Posterior cingulate gyrus (tissue), 11 donors: Measurements from ENCODE around the gene KIAA0753.
"Not testable (repeated sequence)": the region's sequence is repeated elsewhere in the genome, so short reads cannot be mapped to it uniquely, and the experiment has no call there.

Source experiments
- DNase-seq, 10 donors: peaks; one replicate each; pipeline versions ENCODE4 v3.0.0 to v3.0.0-alpha.2; 2020 to 2021; ENCODE audit warnings: mixed read lengths in 3 of 10
- intact Hi-C: fragments of 100-400 bp; cut with DNase I; formaldehyde crosslinking; loops from one replicate; pipeline ENCODE4 v1.15.1; 2023

Gene KIAA0753

DNA sequence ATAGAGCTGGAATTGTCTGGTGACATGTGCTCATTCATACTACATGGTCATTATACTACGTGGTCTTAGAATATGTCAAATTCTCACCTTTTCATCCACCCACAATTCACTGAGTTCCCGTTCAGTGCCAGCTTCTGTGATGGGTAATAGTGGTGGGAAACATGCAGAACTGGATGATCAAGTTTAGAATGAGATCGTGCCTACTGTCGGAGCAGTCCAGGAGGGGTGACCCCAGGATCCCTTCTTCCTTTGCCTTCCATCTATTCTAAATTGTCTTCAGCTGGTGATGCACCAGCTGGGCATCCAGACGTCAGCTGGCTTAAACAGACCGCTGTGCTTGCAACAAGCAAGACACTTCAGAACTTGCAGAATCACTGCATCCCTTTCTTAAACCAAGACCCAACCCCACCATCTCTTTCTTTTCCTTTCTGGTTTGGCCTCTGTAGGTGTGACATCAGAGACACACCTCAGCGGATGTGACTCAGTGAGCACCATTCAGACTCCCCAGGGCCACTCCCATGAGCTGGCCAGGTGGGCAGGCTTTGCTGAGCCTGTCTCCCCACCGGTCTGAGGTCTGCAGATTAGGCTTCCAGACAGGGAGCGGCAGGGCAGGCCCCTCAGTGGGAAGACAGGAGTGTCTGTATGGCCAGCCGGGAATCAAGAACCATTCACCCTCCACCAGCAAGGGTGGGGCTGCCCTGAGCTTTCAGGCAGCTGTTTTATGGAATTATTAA lies 29.1 kb upstream of the KIAA0753 start:
- peak in 2 of 10 donors; percentile 13 to 55 for DNase-seq
- intact Hi-C loops, result loop anchor here (10.0 kb wide), 1 partner anchor 165 kb away; the partner anchor contains the start of gene TEKT1

DNA sequence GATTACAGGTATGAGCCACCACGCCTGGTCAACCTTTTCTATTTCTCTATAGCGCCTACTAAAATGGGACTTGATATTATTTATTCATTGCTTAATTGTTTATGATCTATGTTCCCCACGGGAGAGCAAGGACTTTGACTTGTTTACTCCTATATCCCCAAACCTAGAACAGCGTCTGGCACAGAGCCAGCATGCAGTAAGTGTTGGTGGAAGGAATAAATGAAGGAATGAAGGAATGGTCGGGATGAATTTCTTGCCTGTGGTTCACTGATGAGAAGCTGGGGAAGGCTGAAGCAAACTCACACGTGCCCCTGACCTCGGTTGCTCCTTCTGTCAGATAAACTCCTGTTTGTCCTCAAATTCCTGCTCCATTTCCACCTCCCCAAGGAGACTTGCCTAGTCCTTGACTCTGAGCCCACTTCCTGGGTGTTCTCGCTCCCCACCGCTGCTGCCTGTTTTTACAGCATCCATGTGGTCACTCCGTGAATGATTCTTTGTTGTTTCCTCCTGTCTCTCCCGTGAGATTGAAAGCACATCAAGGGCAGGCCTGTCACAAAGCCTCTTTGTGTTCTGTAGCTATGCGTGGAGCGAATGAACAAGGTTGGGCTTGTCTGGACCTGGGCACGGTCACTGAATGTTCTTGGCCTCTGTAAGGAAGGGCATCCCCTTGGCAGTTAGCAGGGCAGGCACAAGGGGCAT lies 28.4 kb upstream of the KIAA0753 start:
- intact Hi-C loops, result loop anchor here (10.0 kb wide), 1 partner anchor 166 kb away; the partner anchor contains the start of gene TEKT1
- DNase-seq, result peak in 2 of 10 donors; percentile 39 to 56

- peak in 1 of 10 donors; percentile 66 for DNase-seq
- intact Hi-C loops, result loop anchor here (10.0 kb wide), 1 partner anchor 167 kb away; the partner anchor contains the start of gene TEKT1
Observed at GRCh38 chr17:6668219-6668618, 27.7 kb upstream of the KIAA0753 start.

DNA sequence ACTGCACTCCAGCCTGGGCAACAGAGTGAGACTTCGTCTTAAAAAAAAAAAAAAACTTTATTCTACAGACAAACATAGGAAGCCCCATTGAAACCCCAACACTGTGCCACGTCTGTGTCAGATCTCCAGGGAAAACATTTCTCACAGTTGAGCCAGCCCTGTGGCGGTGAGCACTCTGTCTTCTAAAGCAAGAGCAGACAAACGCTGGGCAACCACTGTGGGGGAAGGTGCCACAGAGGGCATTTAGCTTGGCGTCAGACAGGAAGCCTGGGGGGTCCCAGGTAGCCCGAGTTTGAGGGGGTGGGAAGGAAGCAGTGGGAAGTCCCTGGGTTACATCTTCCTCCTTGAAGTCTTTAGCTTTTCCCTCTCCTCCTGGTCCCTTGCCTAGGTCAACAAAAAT lies 27.0 kb upstream of the KIAA0753 start:
- intact Hi-C loops, result loop anchor here (2.0 to 10.0 kb wide), 2 partner anchors 167 to 337 kb away; partner anchors contain the start of gene TEKT1

GRCh38 chr17:6666557-6666956 lies 26.0 kb upstream of the KIAA0753 start:
- DNase-seq, result no peak

More for the DNA sequence above, 27.0 kb upstream of the KIAA0753 start:
- DNase-seq, result peak in 2 of 10 donors; percentile 23 to 64

DNA sequence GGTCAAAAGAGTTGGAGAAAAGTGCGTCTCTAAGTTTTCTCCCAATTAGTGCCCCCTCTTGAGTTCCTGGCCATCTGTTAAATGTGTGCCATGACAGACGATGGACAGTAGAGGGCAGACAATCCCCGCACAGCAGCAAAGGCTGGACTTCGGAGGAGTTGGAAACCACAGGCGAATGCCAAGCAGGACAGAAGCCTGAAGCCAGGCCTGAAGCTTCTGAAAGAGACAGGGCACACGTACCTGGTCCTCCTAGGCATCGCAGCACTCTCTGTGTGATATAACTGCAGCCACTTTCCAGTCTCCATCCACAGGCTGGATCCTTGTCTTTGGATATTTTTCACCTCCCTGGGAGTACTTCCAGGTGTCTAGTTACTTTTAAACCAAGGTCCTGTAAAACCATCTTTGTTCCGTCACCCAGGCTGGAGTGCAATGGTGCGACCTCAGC lies 25.6 kb upstream of the KIAA0753 start:
- DNase-seq, result peak; percentile 59 to 96 (median 77)
- intact Hi-C loops, result loop anchor here (2.0 to 10.0 kb wide), 2 partner anchors 169 to 339 kb away; partner anchors contain the start of gene TEKT1

More at GRCh38 chr17:6666557-6666956, 26.0 kb upstream of the KIAA0753 start:
- intact Hi-C loops, result loop anchor here (2.0 to 10.0 kb wide), 2 partner anchors 168 to 338 kb away; partner anchors contain the start of gene TEKT1

DNA sequence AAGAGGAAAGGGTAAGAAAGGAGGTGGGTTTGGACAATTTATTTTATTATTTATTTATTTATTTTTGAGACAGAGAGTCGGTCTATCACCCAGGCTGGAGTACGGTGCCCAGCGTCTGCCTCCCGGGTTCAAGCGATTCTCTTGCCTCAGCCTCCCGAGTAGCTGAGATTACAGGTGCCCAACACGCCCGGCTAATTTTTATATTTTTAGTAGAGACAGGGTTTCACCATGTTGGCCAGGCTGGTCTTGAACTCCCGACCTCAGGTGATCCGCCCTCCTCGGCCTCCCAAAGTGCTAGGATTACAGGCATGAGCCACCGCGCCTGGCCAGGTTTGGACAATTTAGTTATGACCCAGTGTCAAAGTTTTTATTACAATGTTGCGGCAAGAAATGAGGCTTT lies 22.7 kb upstream of the KIAA0753 start:
- DNase-seq, result peak in 2 of 10 donors; percentile 30 to 53
- intact Hi-C loops, result loop anchor here (10.0 kb wide), 1 partner anchor 172 kb away; the partner anchor contains the start of gene TEKT1

DNA sequence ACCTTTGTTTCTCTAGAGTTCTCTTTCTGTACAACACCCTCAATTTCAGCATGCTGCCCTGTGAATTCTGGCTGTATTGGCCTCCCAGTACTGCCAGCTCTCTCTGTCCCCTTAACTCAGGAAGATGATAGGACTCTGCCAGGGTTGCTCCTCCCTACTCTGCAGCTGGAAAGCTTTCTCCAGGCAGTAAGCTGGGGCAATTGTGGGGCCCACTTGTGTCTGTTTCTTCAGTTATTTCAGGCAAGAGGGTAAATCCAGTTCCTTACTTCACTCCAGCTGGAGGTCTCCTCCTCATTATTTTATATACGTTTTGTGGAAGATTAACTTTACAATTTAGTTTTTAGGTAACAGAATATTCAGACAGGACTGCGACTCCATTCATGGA lies 20.9 kb upstream of the KIAA0753 start:
- DNase-seq, result peak in 1 of 10 donors; percentile 26
- intact Hi-C loops, result loop anchor here (10.0 kb wide), 1 partner anchor 173 kb away; the partner anchor contains the start of gene TEKT1

DNA sequence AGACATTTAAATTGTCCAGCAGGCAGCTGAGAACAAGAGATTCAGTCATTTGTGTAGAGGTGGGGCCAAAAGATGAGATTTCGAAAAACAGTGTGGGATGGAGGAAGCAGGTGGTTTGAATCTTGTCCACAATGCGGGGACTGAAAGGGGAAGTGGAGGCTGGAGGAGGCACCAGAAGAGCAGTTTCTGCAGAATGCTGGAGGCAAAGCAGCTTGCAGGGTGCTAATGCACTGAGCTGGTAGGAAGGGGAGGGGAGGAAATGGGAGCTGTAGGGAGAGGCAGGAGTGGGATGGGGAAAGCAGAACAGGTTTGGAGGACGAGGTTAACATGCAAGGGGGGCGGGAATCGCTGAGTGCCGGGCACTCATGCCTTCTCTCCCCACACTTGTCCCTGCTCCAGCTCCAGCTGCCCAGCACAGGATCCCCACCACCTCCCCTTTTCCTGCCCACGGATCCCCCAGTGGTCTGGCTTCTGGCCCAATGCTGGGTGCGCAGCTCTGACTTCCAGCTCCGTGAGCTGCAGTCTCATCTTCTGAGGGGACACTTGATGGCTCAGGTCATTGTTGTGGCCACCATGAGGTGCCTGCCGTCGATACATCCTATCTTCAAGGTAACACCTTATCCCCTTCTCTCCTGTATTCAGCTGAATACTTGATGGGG lies 20.4 kb upstream of the KIAA0753 start:
- peak in 2 of 10 donors; percentile 81 to 83 for DNase-seq
- intact Hi-C loops, result loop anchor here (10.0 kb wide), 1 partner anchor 174 kb away; the partner anchor contains the start of gene TEKT1

GRCh38 chr17:6660101-6660500 lies 19.6 kb upstream of the KIAA0753 start:
- DNase-seq, result peak in 1 of 10 donors; percentile 16
- intact Hi-C loops, result loop anchor here (10.0 kb wide), 1 partner anchor 175 kb away; the partner anchor contains the start of gene TEKT1

DNA sequence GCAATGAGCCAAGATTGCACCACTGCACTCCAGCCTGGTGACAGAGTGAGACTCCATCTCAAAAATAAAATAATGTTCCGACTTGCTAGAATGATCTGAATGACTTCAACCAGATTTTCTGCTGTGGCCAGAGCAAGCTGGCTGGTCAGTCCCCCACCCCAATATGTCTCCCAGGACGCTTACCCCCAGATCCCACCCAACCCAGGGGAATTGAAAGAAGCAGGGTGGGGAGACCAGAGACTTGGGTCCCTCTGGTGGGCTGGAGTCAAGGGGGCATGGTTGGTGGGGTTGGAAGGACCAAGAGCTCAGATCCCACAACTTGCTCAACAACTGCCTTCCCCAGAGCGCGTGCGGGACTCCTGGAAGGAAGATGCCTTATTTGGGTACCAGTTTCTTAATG lies 17.9 kb upstream of the KIAA0753 start:
- peak in 1 of 10 donors; percentile 42 for DNase-seq
- intact Hi-C loops, result not testable (repeated sequence)

DNA sequence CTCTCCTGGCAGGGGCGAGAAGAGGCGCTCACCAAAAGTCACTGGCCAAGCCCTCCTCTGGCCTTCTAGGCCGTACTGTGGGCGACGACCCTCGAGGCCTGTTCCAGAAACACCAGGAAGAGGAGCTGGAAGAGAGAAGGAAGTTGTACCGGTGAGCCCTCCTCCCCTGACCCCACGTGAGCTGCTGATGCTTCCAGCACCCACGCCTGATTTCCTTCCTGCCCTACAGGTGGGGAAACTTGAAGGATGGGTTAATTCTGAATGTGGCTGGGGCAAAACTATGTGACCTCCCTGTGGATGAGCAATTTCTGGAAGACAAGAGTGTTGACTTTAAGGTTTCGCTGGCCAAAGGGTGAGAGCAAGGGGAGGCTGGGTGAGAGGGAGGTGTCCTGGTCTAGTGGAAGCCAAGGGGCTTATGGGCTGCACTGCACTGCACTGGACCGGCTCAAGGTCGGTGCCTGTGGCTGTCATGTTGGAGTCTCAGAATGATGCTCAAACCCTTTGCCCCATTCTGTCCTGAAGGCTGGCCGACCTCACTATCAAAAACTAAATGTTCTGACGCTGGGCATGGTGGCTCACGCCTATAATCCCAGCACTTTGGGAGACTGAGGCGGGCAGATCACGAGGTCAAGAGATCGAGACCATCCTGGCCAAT lies 17.2 kb upstream of the KIAA0753 start:
- DNase-seq, result peak in 1 of 10 donors; percentile 57
- intact Hi-C loops, result no loop called here

GRCh38 chr17:6656797-6657632 lies 16.5 kb upstream of the KIAA0753 start:
- intact Hi-C loops, result not testable (repeated sequence)
- DNase-seq, result peak in 2 of 10 donors; percentile 62 to 85

DNA sequence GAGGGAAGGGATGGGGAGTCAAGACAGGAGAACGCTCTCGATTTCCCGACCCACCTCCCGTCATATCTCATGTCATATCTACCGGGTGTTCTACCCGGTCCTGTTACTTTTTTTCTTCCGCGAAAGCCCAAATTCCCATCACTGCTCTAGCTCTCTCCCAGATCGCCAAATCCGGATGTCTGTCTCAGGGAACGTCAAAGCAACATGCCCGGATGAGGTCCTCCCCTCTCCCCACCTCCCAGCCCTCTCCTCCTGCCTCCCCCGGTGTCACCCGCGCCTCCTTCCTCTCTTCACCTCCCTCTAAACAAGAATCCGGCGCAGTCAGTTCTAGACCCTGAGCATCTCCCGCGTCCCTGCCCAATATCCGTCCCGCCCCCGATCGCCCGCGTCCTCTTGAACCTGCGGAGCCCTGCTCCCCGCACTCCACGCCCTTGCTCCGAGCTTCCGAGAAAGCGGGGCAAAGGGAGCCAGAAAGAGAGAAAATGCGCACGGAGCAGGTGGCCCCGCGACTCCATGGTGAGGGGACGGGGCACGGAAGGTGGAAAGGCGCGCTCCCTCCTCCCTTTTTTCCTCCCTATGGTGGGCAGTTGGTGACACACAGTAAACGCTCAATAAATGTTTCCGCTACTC lies 15.3 kb upstream of the KIAA0753 start:
- intact Hi-C loops, result not testable (repeated sequence)
- DNase-seq, result peak in 1 of 10 donors; percentile 69

DNA sequence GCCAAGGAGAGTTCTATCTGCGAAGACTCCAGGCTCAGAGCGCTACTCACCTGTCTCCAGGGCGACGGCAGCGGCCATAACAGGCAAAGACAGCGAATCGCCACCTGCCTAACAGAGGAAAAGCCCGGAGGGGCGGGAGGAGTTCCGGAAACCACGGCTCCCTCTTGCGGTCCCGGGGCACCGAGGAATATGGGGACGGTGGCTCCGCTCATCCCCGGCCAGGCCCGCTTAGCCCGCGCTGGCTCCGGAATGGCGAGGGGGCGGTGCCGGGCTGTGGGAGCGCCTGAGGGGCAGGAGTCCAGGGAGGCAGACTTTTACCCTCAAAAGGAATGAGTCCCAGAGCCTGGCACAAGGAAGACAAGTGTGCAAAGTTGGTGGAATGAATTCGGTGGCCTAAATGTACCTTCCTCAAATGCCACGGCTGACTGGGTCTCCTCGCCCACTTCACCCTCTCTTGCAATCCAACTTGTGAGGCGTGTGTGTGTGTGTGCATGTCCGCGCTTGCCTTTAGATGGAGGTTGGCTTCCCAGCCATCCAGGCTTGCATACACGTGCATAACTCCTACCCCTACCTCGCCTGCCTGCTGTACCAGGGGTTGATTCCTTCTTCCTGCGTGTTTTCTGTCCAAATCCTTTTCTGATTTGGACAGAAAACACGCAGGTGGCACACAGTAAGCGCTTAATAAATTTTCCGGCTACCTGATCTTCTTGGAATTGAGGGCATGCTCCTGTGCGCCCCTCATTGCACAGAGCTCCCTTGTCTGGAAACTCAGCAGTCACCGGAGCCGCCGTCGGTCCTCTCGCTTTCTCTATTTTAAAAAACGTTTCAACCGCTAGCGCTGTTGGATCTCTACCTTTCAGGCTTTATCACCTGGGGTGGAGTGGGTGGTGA lies 14.6 kb upstream of the KIAA0753 start:
- peak in 2 of 10 donors; percentile 76 to 81 for DNase-seq
- intact Hi-C loops, result loop anchor here (5.0 kb wide), 1 partner anchor 1218 kb away; the partner anchor contains the start of gene C1QBP

DNA sequence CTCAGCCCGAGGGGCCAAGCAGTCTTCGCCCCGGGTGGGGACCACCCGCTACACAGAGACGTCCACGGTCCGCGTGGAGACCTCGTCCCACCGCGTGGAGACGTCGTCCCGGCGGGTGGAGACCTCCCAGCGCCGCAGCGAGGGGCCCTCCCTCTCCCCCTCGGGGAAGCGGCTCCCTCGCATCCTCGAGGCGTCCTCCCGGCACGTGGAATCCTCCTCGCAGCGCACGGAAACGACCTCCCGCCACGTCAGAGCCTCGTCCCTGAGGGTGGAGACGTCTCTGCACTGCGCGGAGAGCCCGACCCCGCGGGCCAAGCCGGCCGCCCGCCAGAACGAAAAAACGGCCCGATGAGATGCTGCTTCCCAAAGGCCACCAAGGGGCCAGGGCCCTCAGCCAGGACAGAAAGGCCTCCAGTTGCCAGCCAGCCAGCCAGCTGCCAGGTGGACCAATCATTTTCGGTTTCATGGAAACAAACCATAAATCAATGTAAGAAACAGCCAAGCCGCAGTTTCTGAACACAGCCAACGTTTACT lies 11.5 kb upstream of the KIAA0753 start:
- intact Hi-C loops, result loop anchor here (1.0 to 5.0 kb wide), 2 partner anchors 11 to 1215 kb away; partner anchors contain the start of genes C1QBP and TXNDC17
- DNase-seq, result no peak
